ENCODE results near the gene BST1.
A peak's percentile ranks its signal among the peaks of the same experiment; 100 is the strongest.
"Not testable (repeated sequence)": the region's sequence is repeated elsewhere in the genome, so short reads cannot be mapped to it uniquely, and the experiment has no call there.

BST1 gene

DNA sequence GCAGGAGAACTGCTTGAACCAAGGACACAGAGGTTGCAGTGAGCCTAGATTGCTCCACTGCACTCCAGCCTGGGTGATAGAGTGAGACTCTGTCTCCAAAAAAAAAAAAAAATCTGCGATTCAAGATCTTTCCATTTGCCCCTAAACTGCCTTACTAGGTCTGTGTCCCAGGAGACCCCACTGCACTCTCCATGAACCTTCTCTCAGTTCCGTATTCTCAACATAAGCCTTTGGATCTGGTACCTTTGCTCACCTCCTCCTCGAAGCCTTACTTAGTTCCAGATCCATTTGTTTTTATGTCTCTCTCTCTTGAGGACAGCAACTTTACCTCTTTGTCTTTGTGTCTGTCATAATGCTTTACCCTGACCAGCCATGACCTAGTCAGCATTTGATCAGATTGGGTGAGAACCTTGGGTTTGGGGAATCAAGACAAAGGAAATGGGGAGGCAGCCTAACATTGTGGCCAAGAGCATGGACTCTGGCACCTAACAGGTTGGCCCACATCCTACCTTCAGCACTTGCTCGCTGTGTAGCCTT, 33.7 kb downstream of the BST1 start:
- H3K4me3 ChIP-seq (ENCODE audit: low read length) = no peak overlapping the region
- DNase-seq (ENCODE audit: low read depth, low spot score) = no peak

GRCh38 chr4:15737255-15737654, 34.4 kb downstream of the BST1 start:
- no peak overlapping the region for H3K4me3 ChIP-seq (ENCODE audit: low read length)
- no peak for DNase-seq (ENCODE audit: low read depth, low spot score)

- H3K4me3 ChIP-seq (ENCODE audit: low read length) = no peak overlapping the region
- no peak for DNase-seq (ENCODE audit: low read depth, low spot score)
Measured at GRCh38 chr4:15738877-15739276, 36.0 kb downstream of the BST1 start.

- no peak for DNase-seq (ENCODE audit: low read depth, low spot score)
- H3K4me3 ChIP-seq (ENCODE audit: low read length) = no peak overlapping the region
Measured at GRCh38 chr4:15740764-15741404, 38.0 kb downstream of the BST1 start.

GRCh38 chr4:15742083-15742582, 39.3 kb downstream of the BST1 start:
- H3K4me3 ChIP-seq (ENCODE audit: low read length) = no peak overlapping the region
- DNase-seq (ENCODE audit: low read depth, low spot score) = no peak

- DNase-seq (ENCODE audit: low read depth, low spot score) = no peak
- no peak overlapping the region for H3K4me3 ChIP-seq (ENCODE audit: low read length)
Measured at GRCh38 chr4:15742637-15743036, 39.8 kb downstream of the BST1 start.

- no peak overlapping the region for H3K4me3 ChIP-seq (ENCODE audit: low read length)
- no peak for DNase-seq (ENCODE audit: low read depth, low spot score)
Measured at GRCh38 chr4:15744016-15744545, 41.2 kb downstream of the BST1 start.

DNA sequence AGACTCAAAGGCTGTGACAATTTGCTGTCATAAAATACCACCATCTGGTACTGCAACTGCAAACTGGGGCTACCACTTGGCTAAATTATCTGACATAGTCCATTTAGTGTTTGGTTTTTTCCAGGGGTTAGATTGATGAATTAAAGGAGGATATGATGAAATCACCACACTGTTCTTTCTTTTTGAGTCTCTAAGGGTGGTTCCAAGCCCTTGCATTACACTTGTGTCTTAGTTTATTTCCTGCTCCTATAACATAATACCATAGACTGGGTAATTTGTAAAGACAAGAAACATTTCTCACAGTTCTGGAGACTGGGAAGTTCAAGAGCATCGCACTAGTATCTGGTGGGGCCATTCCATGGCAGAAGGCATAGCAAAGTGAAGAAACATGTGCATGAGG, 43.2 kb downstream of the BST1 start:
- H3K4me3 ChIP-seq (ENCODE audit: low read length) = no peak overlapping the region
- no peak for DNase-seq (ENCODE audit: low read depth, low spot score)

- H3K4me3 ChIP-seq (ENCODE audit: low read length) = no peak overlapping the region
- no peak for DNase-seq (ENCODE audit: low read depth, low spot score)
Measured at GRCh38 chr4:15749001-15749400, 46.1 kb downstream of the BST1 start.

DNA sequence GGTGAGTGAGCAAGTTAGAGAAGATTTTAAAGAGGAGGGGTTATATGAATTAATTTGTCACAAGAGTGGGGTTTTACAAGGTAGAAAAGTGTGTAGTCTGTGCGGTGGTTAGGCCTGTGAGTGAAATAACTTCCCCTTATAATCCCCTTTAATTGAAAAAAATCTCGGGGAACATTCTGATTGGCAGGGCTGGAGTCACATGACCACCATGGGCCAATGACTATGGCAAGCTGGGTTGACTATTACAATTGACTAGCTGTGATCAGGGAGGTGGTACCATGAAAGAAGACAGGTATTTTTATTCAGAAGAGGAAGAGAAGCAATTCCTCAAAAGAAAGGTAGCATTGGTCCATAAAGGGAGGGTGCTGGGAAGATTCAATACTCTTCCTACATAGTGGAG, 48.3 kb downstream of the BST1 start:
- no peak for DNase-seq (ENCODE audit: low read depth, low spot score)
- H3K4me3 ChIP-seq (ENCODE audit: low read length) = no peak overlapping the region

GRCh38 chr4:15753081-15753480, 50.2 kb downstream of the BST1 start:
- DNase-seq (ENCODE audit: low read depth, low spot score) = no peak
- no peak overlapping the region for H3K4me3 ChIP-seq (ENCODE audit: low read length)

DNA sequence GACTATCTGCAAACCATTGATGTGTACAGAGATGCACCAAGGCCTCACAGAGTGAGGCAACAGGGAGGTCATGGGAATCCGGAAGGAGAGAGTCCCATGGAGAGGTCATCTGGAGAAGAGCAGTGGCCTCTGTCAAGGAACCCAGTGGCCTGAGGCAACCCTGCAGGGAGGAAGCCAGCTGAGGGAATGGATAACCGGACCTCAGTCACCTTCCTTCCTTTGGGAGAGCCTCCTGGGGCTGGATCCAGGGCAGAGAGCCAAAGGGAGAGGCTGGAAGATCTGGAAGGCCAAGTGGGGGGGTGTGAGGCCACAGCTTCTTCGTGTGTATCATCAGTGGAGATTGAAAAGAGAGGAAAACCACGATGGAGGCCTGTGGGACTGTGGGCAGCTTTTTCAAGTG, 50.9 kb downstream of the BST1 start:
- no peak for DNase-seq (ENCODE audit: low read depth, low spot score)
- peak overlapping the region; percentile 32 for H3K4me3 ChIP-seq (ENCODE audit: low read length)

- peak; percentile 91 for DNase-seq (ENCODE audit: low read depth, low spot score)
- H3K4me3 ChIP-seq (ENCODE audit: low read length) = peak overlapping the region; percentile 32
Measured at GRCh38 chr4:15754323-15754722, 51.5 kb downstream of the BST1 start.

DNA sequence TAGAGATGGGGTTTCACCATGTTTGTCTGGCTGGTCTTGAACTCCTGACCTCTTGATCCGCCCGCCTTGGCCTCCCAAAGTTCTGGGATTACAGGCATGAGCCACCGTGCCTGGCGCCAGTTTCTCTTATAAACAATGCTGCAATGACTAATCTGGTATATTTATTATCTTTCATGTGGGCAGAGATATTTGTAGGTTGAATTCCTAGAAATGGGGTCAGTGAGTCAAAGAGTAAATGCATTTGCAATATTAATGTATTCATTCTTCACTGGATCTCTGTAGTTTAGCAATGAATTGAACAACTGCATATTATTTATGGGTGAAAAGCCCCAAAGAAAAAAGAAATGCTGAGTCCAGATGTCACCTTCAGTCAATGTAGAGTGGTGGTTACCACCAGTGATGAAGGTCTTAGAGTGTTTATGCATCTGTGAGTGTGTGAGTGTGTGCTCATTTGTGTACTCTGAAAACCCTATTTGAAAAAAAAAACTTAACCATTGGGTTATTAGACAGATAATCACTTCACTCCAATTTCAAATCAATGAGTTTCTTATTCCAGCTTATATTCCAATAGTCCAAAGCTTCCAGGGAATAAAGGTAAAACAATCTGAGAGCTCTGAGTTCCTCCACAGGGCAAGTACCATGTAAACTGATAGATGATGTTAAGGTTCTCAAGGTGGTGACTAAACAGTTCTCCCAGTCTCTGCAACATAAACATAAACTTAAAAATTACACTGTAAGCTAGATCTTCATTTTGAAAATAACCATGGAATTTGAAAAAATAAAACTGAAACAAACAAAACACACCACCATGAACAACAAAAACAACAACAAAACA, 52.7 kb downstream of the BST1 start:
- peak overlapping the region; percentile 46 for H3K4me3 ChIP-seq (ENCODE audit: low read length)
- no peak for DNase-seq (ENCODE audit: low read depth, low spot score)

- peak overlapping the region; percentile 46 for H3K4me3 ChIP-seq (ENCODE audit: low read length)
- peak; percentile 97 for DNase-seq (ENCODE audit: low read depth, low spot score)
Measured at GRCh38 chr4:15756361-15756861, 53.5 kb downstream of the BST1 start.

DNA sequence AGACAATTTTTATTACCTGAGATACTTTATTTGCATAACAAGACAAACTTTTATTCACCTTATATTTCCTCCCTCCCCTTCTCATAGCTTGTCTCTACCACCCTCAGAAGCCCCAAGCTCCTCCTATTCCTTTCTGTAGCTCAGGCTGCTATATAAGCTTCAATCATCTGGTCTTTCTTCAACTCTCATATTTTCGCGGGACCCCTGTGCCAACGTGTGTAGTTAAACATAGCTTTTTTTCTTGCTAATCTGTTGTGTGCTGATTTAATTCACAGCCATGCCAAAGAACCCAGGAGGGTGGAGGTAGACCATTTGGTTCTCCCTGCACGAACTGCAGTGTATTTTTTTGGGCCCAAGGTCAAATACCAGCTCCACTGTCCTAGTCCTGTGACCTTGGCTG, 54.2 kb downstream of the BST1 start:
- H3K4me3 ChIP-seq (ENCODE audit: low read length) = peak overlapping the region; percentile 46
- DNase-seq (ENCODE audit: low read depth, low spot score) = no peak

DNA sequence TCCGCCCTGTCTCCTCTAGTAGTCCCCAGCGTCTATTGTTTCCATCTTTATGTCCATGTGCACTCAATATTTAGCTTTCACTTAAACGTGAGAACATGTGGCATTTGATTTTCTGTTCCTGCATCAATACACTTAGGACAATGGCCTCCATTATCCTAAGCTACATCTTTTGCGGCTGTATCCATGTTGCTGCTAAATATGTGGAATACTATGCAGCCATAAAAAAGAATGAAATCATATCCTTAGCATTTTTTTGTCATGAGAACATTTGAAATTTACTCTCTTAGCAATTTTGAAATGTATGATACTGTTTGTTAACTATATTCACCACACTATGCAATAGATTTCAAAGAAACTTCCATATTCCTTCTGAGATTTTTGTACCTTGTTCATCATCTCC, 55.4 kb downstream of the BST1 start:
- no peak overlapping the region for H3K4me3 ChIP-seq (ENCODE audit: low read length)
- no peak for DNase-seq (ENCODE audit: low read depth, low spot score)

- H3K4me3 ChIP-seq (ENCODE audit: low read length); DNase-seq (ENCODE audit: low read depth, low spot score): not testable (repeated sequence)
Measured at GRCh38 chr4:15762460-15762859, 59.6 kb downstream of the BST1 start.

DNA sequence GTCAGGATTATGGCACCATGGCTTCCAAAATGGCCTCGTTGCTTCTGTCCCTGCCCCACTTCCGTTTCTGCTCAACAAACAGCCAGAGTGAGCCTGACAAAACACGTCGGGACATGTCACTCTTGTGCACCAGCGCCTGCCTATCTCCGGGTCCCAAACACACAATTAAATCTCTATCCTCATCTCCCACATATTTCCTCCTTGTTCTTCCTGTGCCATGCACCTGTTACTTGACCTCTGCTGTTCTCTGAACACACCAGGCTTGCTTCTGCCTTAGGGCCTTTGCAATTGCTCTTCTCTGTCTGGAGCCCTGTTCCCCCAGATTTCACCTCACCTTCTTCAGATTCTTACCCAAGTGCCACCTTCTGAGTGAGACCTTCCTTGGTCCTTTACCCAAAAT, 62.5 kb downstream of the BST1 start:
- DNase-seq (ENCODE audit: low read depth, low spot score) = peak; percentile 89
- no peak overlapping the region for H3K4me3 ChIP-seq (ENCODE audit: low read length)

All from Jurkat, Clone E6-1 (cell line).